GM19372 (cell line): Measurements from ENCODE around the gene UCP3.
A peak's percentile ranks its signal among the peaks of the same experiment; 100 is the strongest.

Experiments
- ATAC-seq: cut with Tn5 transposase; IDR thresholded peaks from one replicate; pipeline ENCODE4 v1.9.1; 2021; ENCODE audit warnings: mild to moderate bottlenecking, low read depth, moderate library complexity; ENCODE audit not compliant: unreplicated experiment

UCP3 gene

DNA sequence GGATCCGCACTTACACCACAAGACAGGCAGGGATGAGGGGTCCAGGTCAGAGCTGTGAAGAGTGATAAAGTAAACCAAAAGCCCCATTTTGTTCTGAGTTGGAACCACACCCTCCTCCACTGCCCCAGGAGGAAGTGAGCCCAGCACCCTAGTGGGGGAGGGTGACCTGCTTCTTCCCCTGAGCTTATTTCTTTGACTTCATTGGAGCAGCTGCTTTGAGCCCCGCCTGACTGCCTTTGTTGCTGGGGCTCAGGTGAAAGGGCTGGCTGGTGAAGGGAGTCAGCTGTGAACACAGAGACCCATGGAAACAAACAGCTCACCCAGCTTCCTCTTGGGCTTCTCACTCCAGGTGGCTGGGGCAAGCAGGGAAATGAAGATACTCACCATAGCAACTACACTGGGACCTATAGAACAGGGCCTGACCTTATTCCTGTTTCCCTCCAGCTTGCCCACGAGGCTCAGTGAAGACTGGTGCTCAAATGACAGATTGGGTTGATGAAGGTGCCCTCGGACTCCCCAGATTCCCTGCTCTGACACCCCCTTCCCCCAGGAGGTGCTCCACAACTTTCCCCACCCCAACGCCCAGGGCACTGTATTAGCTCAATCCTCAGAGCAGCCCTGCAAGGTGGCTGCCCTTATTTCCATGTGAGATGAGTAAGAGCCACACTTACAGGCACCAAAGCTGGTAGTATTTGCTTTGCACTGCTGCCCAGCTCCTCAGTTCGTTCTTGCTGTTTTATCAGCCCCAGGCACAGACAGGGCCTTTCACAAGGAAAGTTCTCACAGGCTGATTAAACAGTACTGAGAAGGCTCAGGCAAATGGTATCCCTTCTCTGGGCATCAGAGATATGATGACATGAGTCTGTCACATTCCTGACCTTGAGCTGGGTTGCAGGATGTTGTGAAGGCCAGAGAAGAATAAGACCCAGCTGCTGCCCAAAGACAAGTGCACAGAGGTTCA lies 28.6 kb downstream of the UCP3 start:
- peak; percentile 37 for ATAC-seq

DNA sequence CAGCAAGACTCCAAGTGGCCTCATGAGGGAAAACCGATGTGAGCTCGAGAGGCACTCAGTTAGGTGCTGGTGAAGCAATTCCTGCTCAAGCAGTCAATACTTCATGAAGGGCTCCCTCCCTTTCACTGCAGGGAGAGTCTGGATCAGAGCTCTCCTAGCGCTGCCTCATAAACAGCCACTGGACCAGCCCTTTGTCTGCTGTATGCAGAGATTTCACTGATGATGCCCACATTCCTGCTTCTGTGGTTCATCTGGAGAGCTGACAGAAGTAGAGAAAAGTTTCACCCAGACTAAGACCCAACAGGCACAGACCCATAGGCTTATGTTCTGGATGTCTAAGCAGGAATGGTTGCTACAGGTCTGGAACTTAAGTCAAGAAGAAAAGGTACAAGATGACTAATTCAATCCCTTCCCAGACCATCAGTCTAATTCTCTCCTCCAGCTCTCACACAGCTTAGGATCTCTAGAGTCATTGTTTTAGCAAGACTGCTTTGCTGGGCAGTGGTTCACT lies 30.3 kb downstream of the UCP3 start:
- no peak for ATAC-seq

DNA sequence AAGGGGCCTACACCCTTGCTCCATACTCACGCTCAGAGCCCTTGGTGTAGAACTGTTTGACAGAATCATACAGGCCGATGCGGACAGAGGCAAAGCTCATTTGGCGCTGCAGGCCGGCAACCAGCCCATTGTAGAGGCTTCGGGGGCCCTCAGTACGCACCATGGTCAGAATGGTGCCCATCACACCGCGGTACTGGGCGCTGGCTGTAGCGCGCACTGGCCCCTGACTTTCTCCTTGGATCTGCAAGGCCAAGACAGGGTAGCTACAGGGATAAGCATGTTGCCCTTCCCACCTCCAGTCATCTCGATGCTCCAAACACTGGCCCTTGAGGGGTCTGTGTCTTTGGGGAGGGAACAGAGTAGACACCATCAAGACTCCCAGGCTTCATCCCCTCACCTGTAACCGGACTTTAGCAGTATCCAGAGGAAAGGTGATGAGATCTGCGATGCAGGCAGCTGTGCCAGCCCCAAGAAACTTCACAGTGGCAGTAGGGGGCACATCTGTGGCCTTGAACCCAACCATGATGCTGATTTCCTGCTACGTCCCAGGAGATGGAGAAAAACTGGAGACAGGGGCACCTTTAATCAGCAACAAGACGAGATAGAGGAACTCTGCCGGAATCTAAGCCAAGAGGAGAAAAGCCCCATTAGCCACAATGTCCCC lies 30.9 kb downstream of the UCP3 start:
- ATAC-seq: no peak

DNA sequence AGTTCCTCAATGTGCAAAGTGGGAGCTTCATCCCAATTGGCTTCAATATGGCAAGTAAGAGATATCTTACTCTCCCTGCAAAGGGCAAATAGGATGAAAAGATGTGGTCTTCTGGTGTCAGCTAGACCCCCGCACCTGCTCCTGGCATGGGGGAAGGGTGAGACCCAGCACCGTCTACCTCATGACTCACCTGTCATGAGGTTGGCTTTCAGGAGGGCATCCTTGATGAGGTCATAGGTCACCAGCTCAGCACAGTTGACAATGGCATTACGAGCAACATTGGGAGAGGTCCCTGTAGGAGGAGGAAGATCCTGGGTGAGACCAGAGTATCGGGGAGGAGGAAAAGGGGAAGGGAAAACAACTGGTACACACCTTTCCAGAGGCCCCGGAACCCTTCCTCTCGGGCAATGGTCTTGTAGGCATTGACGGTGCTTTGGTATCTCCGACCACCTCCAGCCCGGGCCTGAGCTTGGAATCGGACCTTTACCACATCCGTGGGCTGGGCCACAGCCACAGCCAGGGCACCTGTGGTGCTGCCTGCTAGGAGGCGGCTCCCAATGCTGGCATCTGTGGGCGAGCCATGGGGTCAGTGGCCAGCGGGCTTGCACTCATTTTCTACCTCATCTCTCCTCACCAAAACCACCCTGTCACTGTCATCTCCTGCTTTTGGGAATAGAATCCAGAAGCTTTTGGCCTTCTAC lies 32.3 kb downstream of the UCP3 start:
- no peak for ATAC-seq

DNA sequence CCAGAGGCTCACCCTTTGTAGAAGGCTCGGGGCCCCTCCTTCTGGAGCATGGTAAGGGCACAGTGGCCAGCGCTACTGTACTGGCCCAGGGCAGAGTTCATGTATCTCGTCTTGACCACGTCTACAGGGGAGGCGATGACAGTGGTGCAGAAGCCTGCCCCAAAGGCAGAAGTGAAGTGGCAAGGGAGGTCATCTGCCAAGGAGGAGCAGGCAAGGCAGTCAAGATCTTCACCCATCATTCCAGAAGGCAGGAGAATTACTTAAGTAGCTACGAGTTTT lies 33.5 kb downstream of the UCP3 start:
- ATAC-seq: no peak

DNA sequence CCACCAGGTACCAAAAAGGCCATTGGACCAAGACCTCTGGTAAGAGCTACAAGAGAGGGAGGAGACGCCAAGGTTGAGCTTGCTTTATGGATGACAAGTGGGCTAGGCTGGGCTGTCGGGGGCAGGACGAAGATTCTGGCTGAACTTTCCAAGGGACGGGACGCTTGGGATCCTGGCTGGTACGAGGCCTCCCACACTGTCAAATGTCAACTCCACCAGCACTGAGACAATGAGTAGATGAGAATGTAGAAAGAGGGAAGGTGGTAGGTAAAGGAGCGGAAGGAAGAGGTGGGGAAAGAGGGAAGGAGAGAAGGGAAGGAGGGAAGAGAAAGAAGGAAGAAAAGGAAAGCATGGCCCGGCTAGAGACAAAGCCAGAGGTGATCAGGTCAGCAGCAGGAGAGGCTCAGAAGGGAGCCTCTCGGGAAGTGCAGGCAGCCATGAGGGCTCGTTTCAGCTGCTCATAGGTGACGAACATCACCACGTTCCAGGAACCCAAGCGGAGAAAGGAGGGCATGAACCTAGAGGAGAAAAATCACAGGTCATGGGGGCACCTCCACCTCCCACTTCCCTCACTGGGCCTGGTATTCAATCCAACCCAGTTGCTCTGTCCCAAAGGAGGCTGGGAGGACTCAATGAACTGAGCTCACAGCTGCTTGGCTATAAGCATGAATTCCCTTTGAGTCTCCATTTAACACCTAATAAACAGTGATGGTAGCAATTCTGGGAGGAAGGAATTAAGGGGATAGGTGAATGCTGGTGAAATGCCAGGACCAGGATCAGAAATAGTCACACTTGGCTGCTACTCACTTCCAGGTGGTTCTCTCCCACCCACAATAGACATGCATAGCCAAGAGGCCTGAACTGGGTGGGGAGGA lies 34.0 kb downstream of the UCP3 start:
- no peak for ATAC-seq

DNA sequence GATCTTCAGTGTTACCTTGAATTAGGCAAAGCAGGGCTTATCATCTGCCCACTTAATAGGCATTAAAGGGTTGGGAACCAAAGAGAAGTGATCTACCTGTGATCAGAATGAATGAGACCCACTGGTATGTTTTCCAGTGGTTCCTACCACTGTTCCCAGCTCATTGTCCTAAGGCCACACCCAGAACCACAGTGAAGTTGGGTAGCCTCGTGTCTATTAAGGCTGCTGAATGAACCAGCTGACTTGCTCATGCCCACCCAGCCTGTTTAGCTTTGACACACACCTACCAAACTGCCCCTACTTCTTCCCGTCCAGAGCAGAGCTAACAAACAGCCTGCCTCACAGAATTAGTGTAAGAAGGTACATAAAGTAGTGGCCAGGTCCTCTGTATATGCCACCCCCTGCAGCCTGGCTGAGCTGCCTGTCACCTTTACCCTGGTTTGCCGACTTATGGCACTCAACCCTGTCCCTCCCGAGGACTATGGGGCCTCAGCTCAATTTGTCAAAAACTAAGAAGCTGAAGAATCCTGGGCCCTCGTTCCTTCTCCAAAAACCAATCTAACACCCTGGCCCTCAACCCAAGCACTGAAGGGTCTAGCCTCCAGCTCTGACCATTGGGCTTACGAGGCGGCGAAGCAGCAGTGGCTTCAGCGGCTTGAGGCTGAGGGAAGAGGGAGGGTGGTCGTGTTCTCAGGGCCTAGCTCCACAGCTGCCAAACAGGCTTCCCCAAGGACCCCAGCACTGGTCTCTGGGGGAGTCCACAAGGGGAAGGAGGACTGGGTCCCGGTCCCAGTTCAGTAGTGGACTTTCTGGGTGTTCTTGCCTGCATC lies 36.0 kb downstream of the UCP3 start:
- no peak for ATAC-seq

DNA sequence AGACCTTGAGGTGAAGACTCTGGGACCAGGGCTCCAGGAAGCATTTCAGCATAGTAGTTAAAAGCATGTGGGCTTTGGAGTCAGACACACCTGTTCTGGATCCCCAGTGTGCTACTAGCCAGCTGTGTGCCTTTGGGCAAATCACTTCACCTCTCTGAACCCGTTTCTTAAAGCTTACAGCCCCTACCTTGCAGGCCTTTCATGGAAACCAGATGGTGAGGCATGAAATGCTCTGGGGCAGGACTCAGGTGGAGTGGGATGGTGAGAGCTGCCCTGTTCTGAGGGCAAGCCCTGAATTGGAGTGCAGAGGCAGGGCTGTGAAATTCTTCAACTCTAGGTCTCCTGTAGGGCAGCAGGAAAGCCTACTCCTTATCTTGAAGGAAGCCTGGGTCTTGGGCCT lies 36.7 kb downstream of the UCP3 start:
- ATAC-seq: no peak

DNA sequence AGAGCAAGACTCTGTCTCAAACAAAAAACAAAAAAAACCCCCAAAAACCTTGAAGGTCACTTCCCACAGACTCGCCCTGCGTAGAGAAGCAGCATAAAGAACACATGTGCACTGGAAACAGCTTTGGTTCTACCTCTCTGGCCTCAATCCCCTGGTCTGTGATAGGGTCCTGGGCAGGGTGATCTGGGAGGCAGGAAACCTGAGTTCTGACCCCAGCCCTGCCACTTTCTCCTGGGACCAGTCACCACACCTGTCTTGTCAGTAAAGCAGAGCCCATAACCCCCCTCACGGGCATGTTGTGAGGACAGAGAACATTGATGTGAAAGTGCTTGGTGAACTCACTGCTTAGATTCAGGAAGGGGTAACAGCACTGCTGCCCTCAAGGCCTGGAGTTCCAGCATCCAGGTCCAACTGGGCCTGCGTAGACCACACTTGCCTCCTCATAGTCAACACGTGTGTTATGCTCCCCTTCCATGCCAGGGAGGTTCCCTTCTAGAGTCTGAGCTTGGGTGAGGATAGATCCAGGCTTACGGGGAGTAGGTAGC lies 37.6 kb downstream of the UCP3 start:
- no peak for ATAC-seq

DNA sequence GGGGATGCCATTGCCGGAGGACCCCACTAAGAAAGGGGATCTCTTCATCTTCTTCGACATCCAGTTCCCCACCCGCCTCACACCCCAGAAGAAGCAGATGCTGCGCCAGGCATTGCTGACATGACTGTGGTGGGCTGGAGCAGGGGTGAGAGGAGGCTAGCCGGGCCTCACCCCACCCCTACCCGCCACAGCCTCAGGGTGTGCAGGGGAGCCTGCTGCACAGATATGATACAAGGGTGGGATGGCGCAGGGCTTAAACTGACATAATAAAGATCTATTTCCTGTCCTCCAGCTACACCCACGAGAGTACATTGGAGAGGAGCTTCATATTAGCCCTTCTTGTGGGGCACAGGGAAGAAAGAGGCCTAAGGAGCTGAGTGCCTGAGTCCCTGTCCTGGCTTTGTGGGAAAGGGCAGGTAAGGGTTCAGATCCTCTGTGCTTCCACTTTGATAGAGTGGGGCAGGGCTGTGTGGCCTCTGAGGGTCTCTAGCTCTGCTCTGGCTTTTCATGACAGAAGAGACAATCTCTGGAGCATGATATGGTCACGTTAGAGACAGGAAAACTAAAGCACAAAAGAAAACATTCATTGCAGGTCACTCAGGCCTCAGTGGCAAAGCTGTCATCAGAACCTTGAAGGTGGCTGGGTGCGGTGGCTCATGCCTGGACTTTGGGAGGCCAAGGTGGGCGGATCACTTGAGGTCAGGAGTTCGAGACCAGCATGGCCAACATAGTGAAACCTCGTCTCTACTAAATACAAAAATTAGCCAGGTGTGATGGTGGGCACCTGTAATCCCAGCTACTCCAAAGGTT lies 38.7 kb downstream of the UCP3 start:
- no peak for ATAC-seq

DNA sequence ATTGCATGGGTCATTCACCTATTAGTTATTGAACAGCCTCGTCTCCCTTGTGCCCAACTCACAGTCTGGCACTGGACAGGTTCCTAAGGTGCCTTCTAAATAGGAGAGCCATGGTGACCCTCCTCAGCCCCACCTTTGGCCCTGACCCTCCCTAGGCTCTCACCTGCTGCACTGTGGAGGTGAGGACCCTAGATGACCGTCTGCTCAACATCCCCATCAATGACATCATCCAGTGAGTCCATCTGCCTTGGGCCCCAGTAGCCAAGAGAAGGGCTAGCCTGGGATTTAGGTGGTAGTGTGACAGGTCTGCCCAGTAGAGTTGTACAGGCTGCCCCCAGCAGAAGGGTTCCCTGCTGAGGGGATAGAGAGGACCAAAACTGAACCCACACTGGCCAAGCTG lies 39.8 kb downstream of the UCP3 start:
- ATAC-seq: no peak

DNA sequence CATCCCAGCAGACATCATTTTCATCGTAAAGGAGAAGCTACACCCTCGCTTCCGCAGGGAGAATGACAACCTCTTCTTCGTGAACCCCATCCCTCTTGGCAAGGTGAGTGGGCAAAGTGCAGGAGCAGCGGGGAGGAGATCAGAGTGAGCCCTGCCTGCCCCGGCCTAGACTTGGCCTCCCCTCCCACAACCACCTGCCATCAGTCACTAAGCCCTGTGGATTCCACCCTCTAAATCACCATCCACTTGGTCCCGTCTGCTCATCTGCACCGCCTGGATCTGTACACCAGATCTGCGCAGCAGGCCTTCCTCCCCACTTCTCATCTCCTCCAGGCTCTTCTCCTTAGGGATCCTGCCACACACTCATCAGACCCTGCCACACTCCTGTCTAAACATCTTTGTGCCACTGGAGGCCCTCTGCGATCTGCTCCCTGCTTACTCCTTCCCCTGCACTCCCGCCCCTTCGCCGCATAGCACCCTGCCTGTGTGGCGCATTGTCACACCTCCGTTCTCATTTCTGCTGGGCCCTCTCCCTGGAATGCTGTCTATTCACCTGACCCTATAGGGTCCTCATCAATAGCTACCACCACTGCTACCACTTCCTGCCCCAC lies 40.4 kb downstream of the UCP3 start:
- ATAC-seq: no peak

DNA sequence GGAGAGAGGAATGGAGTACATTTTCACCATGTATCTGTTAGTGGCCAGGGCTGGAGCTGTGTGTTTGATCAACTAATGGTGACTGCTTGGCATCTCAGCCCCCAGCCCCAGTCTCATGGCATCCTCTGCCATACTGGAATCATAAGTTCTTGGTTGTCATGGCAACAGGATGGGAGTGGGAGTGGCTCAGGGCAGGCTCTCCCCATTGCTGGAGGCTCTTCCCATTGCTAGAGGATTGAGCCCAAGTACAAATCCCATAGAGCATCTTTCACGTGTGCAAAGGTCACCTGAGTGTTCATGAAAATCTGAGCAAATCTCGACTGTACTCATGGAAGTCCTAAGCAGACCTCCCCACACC lies 43.1 kb downstream of the UCP3 start:
- no peak for ATAC-seq

DNA sequence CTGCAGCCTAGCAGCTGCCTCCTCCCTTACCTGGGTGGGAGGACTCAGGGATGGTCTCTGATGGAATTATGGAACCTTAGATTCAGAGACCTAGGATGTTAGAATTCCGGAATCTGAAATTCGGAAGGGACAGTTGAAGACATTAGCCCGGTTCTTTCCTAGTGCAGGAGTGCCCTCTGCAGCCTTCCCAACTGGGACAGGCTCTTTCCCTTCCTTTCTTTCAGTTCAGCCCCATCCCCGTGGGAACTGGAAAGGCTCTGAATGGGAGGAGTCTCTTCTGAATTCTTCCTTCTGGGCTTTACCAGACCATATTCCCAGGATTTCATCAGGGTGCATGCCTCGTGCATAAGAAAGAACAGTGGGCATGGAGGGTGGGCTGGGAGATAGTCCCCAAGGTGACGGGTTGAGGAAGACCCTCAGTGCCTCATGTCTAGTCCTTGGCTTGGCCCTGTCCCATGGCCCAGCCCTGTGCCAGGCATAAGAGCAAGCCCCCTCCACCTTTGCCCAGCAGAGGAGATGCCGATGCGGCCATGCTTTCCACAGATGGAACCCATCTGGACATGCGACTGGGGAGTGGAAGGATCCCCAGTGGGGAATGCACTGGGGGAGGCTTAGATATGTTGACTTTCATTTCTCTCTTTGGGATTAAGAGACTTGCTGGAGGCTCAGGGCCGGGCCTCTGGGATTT lies 43.7 kb downstream of the UCP3 start:
- ATAC-seq: no peak

DNA sequence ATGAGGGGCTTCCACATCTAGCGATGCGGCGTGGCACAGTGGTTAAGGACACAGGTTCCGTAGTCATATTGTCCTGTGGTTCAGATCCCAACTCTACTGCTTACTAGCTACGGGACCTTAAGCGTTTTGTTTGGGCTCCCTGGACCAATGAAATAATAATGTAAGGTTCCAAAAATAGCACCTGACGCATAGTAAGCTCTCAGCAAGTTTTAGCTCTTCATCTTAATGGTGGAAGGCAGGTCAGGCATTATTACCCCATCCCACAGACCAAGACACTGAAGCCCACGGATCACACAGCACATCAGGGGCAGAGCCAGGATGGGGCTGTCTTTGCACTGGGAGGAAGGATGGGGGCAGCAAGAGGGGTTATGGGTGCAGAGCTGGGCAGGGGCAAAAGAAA lies 45.0 kb downstream of the UCP3 start:
- ATAC-seq: no peak

DNA sequence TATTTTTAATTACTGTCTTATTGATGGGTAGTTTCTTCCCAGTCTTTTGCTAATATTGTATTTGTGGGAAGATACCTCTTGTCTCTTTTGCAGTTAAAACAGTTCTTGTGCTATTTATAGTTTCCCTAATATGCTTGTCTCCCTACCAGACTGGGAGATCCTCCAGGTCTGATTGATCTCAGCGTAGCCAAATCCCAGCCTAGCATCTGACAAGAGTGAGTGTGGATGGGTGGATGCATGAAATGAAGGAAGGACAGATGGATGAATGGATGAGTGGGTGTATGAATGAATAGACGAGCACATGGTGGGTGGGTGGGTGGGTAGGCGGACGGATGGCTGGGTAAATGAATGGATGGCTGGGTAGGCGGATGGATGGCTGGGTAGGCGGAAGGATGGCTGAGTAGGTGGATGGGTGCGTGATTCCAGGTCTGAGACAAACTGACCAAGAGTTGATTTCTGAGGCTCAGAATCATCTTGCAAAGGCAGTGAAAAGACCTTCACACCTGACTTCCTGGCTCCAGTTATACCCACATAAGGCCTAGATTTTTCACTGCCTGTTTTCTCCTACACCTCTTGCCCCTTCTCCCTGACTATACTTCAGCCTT lies 46.7 kb downstream of the UCP3 start:
- ATAC-seq: no peak

DNA sequence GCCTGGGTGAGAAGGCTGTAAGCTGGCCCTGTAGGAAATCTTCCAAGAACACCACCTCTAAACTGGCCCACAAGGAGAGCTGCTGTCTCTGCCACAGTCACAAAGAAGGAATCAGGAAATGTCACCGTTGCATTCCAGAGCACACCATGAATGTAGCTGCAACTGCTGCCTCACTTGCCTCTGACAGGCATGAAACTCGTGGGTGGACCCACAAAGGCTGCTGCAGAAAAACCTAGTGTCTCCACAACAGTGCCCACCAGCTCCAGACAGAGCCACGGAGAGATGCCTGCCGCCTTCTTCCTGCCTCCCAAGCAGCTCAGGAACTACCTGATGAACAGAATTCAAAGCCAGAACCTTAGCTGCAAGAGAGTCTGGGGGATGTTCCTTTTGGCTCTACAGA lies 47.6 kb downstream of the UCP3 start:
- no peak for ATAC-seq
